GM19025 (cell line): ENCODE measurements around the gene CDH2.

ENCODE experiments used
- ATAC-seq: cut with Tn5 transposase; IDR thresholded peaks from one replicate; pipeline ENCODE4 v1.9.1; 2021; ENCODE audit warnings: mild to moderate bottlenecking, low read depth, moderate library complexity; ENCODE audit not compliant: unreplicated experiment

CDH2 gene

GRCh38 chr18:28128659-28128980, 48.3 kb downstream of the CDH2 start:
- ATAC-seq, result no peak

- ATAC-seq, result no peak
Observed at GRCh38 chr18:28127763-28128658, 48.9 kb downstream of the CDH2 start.

- no peak for ATAC-seq
Observed at GRCh38 chr18:28127228-28127627, 49.7 kb downstream of the CDH2 start.

GRCh38 chr18:28126768-28127167, 50.2 kb downstream of the CDH2 start:
- ATAC-seq, result no peak

GRCh38 chr18:28125051-28125450, 51.9 kb downstream of the CDH2 start:
- no peak for ATAC-seq

GRCh38 chr18:28124131-28125029, 52.5 kb downstream of the CDH2 start:
- no peak for ATAC-seq

GRCh38 chr18:28123401-28124030, 53.4 kb downstream of the CDH2 start:
- ATAC-seq, result no peak

- ATAC-seq, result no peak
Observed at GRCh38 chr18:28120828-28121515, 56.0 kb downstream of the CDH2 start.

GRCh38 chr18:28116461-28116860, 60.5 kb downstream of the CDH2 start:
- no peak for ATAC-seq

GRCh38 chr18:28115149-28115550, 61.8 kb downstream of the CDH2 start:
- ATAC-seq, result no peak

- ATAC-seq, result no peak
Observed at GRCh38 chr18:28114472-28114871, 62.5 kb downstream of the CDH2 start.

- no peak for ATAC-seq
Observed at GRCh38 chr18:28113271-28114029, 63.5 kb downstream of the CDH2 start.

GRCh38 chr18:28112056-28112470, 64.9 kb downstream of the CDH2 start:
- no peak for ATAC-seq

GRCh38 chr18:28110924-28111323, 66.0 kb downstream of the CDH2 start:
- no peak for ATAC-seq

- ATAC-seq, result no peak
Observed at GRCh38 chr18:28109781-28110560, 67.0 kb downstream of the CDH2 start.

- no peak for ATAC-seq
Observed at GRCh38 chr18:28108814-28109213, 68.1 kb downstream of the CDH2 start.

- no peak for ATAC-seq
Observed at GRCh38 chr18:28108254-28108653, 68.7 kb downstream of the CDH2 start.

- ATAC-seq, result no peak
Observed at GRCh38 chr18:28099237-28099636, 77.7 kb downstream of the CDH2 start.

GRCh38 chr18:28095631-28096030, 81.3 kb downstream of the CDH2 start:
- ATAC-seq, result no peak
